Measurements from ENCODE around the gene PLPP2. TPM values are rescaled to one million over a fixed set of nuclear protein-coding genes. Genes with fewer than 3 reads are reported as not detected.

The PLPP2 gene
- total RNA-seq, 1 donor from 2014 or later: 8.6 TPM

GRCh38 chr19:309206-309565, 18.0 kb upstream of the PLPP2 start:
- no peaks in the 10 kb centered on the region for H3K9me3 Mint-ChIP-seq
- TF ChIP-seq CTCF (conservative IDR thresholded peaks at IDR 0.05): no peak
- peaks cover 9% of the 10 kb centered on the region for H3K36me3 Mint-ChIP-seq
- no peak overlapping the region for H3K4me3 Mint-ChIP-seq
- no peak for DNase-seq (ENCODE audit: extremely low spot score, unreplicated experiment)
- H3K27ac Mint-ChIP-seq: no peak overlapping the region
- H3K4me1 Mint-ChIP-seq (ENCODE audit: unreplicated experiment): no peaks in the 10 kb centered on the region
- H3K27me3 Mint-ChIP-seq: no peaks in the 10 kb centered on the region

GRCh38 chr19:308471-309205, 17.4 kb upstream of the PLPP2 start:
- DNase-seq (ENCODE audit: extremely low spot score, unreplicated experiment): no peak
- Mint-ChIP-seq H3K36me3 (peaks cover 7% of the 10 kb centered on the region), H3K4me3 (no peak overlapping the region), H3K27me3 (no peaks in the 10 kb centered on the region), H3K9me3 (no peaks in the 10 kb centered on the region), H3K4me1 (ENCODE audit: unreplicated experiment) (no peaks in the 10 kb centered on the region), H3K27ac (no peak overlapping the region)
- TF ChIP-seq CTCF (conservative IDR thresholded peaks at IDR 0.05): no peak

- H3K27ac Mint-ChIP-seq: no peak overlapping the region
Measured at GRCh38 chr19:307793-308420, 16.7 kb upstream of the PLPP2 start.

GRCh38 chr19:307111-307531, 15.9 kb upstream of the PLPP2 start:
- Mint-ChIP-seq H3K9me3 (no peaks in the 10 kb centered on the region), H3K27me3 (no peaks in the 10 kb centered on the region), H3K4me3 (no peak overlapping the region), H3K4me1 (ENCODE audit: unreplicated experiment) (no peaks in the 10 kb centered on the region), H3K36me3 (peaks cover 7% of the 10 kb centered on the region), H3K27ac (no peak overlapping the region)
- TF ChIP-seq CTCF (conservative IDR thresholded peaks at IDR 0.05): no peak
- DNase-seq (ENCODE audit: extremely low spot score, unreplicated experiment): no peak

More at GRCh38 chr19:307793-308420, 16.7 kb upstream of the PLPP2 start:
- Mint-ChIP-seq H3K4me3 (no peak overlapping the region), H3K27me3 (no peaks in the 10 kb centered on the region), H3K4me1 (ENCODE audit: unreplicated experiment) (no peaks in the 10 kb centered on the region), H3K9me3 (no peaks in the 10 kb centered on the region), H3K36me3 (peaks cover 7% of the 10 kb centered on the region)
- no peak for TF ChIP-seq CTCF (conservative IDR thresholded peaks at IDR 0.05)
- DNase-seq (ENCODE audit: extremely low spot score, unreplicated experiment): no peak

GRCh38 chr19:306151-306900, 15.1 kb upstream of the PLPP2 start:
- H3K27me3 Mint-ChIP-seq: no peaks in the 10 kb centered on the region

More at GRCh38 chr19:306151-306900, 15.1 kb upstream of the PLPP2 start:
- H3K36me3 Mint-ChIP-seq: peaks cover 7% of the 10 kb centered on the region
- no peak for TF ChIP-seq CTCF (conservative IDR thresholded peaks at IDR 0.05)
- no peaks in the 10 kb centered on the region for H3K9me3 Mint-ChIP-seq
- DNase-seq (ENCODE audit: extremely low spot score, unreplicated experiment): no peak
- no peak overlapping the region for H3K27ac Mint-ChIP-seq
- no peak overlapping the region for H3K4me3 Mint-ChIP-seq
- no peaks in the 10 kb centered on the region for H3K4me1 Mint-ChIP-seq (ENCODE audit: unreplicated experiment)
